ENCODE results near the gene PGS1.
A peak's percentile ranks its signal among the peaks of the same experiment; 100 is the strongest.

The PGS1 gene

GRCh38 chr17:78418326-78419026 lies 40.0 kb downstream of the PGS1 start:
- DNase-seq (ENCODE audit: low read depth, low spot score) = no peak
- H3K27ac ChIP-seq = no peak overlapping the region
- H3K4me3 ChIP-seq = no peak overlapping the region
- H3K9ac ChIP-seq (ENCODE audit: insufficient read length) = no peak overlapping the region
- peaks cover 19% of the 10 kb centered on the region; the same call in 1 of the 2 replicates for H3K36me3 ChIP-seq (ENCODE audit: insufficient read depth, low read length)
- TF ChIP-seq EZH2 (IDR thresholded peaks at IDR 0.05) (no peak), FOXP2 (optimal IDR thresholded peaks at IDR 0.05; ENCODE audit: control extremely low read depth, extremely low read length, insufficient read depth) (no peak), POLR2AphosphoS5 (IDR thresholded peaks at IDR 0.05; ENCODE audit: borderline replicate concordance, low read depth, low read length) (no peak)
- H3K9me3 ChIP-seq (ENCODE audit: low read depth, low read length) = no peaks in the 10 kb centered on the region

GRCh38 chr17:78419970-78420815 lies 41.7 kb downstream of the PGS1 start:
- no peak for TF ChIP-seq FOXP2 (optimal IDR thresholded peaks at IDR 0.05; ENCODE audit: control extremely low read depth, extremely low read length, insufficient read depth)
- no peak for TF ChIP-seq POLR2AphosphoS5 (IDR thresholded peaks at IDR 0.05; ENCODE audit: borderline replicate concordance, low read depth, low read length)
- TF ChIP-seq EZH2 (IDR thresholded peaks at IDR 0.05) = no peak
- Histone ChIP-seq H3K9ac (ENCODE audit: insufficient read length) (no peak overlapping the region), H3K9me3 (ENCODE audit: low read depth, low read length) (no peaks in the 10 kb centered on the region), H3K27ac (no peak overlapping the region), H3K4me3 (no peak overlapping the region), H3K36me3 (ENCODE audit: insufficient read depth, low read length) (peaks cover 24% of the 10 kb centered on the region; the same call in 1 of the 2 replicates)
- no peak for DNase-seq (ENCODE audit: low read depth, low spot score)

GRCh38 chr17:78421084-78421533 lies 42.7 kb downstream of the PGS1 start:
- Histone ChIP-seq H3K4me3 (no peak overlapping the region), H3K36me3 (ENCODE audit: insufficient read depth, low read length) (peaks cover 31% of the 10 kb centered on the region; the same call in 1 of the 2 replicates), H3K27ac (no peak overlapping the region), H3K9ac (ENCODE audit: insufficient read length) (no peak overlapping the region), H3K9me3 (ENCODE audit: low read depth, low read length) (no peaks in the 10 kb centered on the region)
- TF ChIP-seq POLR2AphosphoS5 (IDR thresholded peaks at IDR 0.05; ENCODE audit: borderline replicate concordance, low read depth, low read length) = no peak
- no peak for TF ChIP-seq EZH2 (IDR thresholded peaks at IDR 0.05)
- no peak for TF ChIP-seq FOXP2 (optimal IDR thresholded peaks at IDR 0.05; ENCODE audit: control extremely low read depth, extremely low read length, insufficient read depth)
- DNase-seq (ENCODE audit: low read depth, low spot score) = no peak

- Histone ChIP-seq H3K4me3 (no peak overlapping the region), H3K27ac (no peak overlapping the region), H3K36me3 (ENCODE audit: insufficient read depth, low read length) (peaks cover 33% of the 10 kb centered on the region; the same call in 1 of the 2 replicates), H3K9me3 (ENCODE audit: low read depth, low read length) (no peaks in the 10 kb centered on the region), H3K9ac (ENCODE audit: insufficient read length) (no peak overlapping the region)
- TF ChIP-seq FOXP2 (optimal IDR thresholded peaks at IDR 0.05; ENCODE audit: control extremely low read depth, extremely low read length, insufficient read depth) = no peak
- DNase-seq (ENCODE audit: low read depth, low spot score) = no peak
Observed at GRCh38 chr17:78421534-78422266, 43.3 kb downstream of the PGS1 start.

GRCh38 chr17:78422267-78422605 lies 43.8 kb downstream of the PGS1 start:
- Histone ChIP-seq H3K36me3 (ENCODE audit: insufficient read depth, low read length) (peaks cover 36% of the 10 kb centered on the region; the same call in 1 of the 2 replicates), H3K9ac (ENCODE audit: insufficient read length) (no peak overlapping the region), H3K9me3 (ENCODE audit: low read depth, low read length) (no peaks in the 10 kb centered on the region), H3K27ac (no peak overlapping the region), H3K4me3 (no peak overlapping the region)
- TF ChIP-seq EZH2 (IDR thresholded peaks at IDR 0.05) (no peak), FOXP2 (optimal IDR thresholded peaks at IDR 0.05; ENCODE audit: control extremely low read depth, extremely low read length, insufficient read depth) (no peak), POLR2AphosphoS5 (IDR thresholded peaks at IDR 0.05; ENCODE audit: borderline replicate concordance, low read depth, low read length) (no peak)
- no peak for DNase-seq (ENCODE audit: low read depth, low spot score)

GRCh38 chr17:78422872-78423588 lies 44.6 kb downstream of the PGS1 start:
- H3K9me3 ChIP-seq (ENCODE audit: low read depth, low read length) = no peaks in the 10 kb centered on the region
- no peak overlapping the region for H3K4me3 ChIP-seq
- no peak for DNase-seq (ENCODE audit: low read depth, low spot score)
- H3K36me3 ChIP-seq (ENCODE audit: insufficient read depth, low read length) = peaks cover 36% of the 10 kb centered on the region; the same call in 1 of the 2 replicates
- TF ChIP-seq FOXP2 (optimal IDR thresholded peaks at IDR 0.05; ENCODE audit: control extremely low read depth, extremely low read length, insufficient read depth) (no peak), POLR2AphosphoS5 (IDR thresholded peaks at IDR 0.05; ENCODE audit: borderline replicate concordance, low read depth, low read length) (no peak), EZH2 (IDR thresholded peaks at IDR 0.05) (no peak)
- H3K27ac ChIP-seq = no peak overlapping the region
- no peak overlapping the region for H3K9ac ChIP-seq (ENCODE audit: insufficient read length)

GRCh38 chr17:78423961-78424675 lies 45.7 kb downstream of the PGS1 start:
- Histone ChIP-seq H3K9me3 (ENCODE audit: low read depth, low read length) (no peaks in the 10 kb centered on the region), H3K36me3 (ENCODE audit: insufficient read depth, low read length) (peaks cover 36% of the 10 kb centered on the region; the same call in 1 of the 2 replicates), H3K4me3 (no peak overlapping the region), H3K9ac (ENCODE audit: insufficient read length) (no peak overlapping the region), H3K27ac (peak overlapping the region; percentile 7; the same call in 1 of the 2 replicates)
- peak; percentile 59 for DNase-seq (ENCODE audit: low read depth, low spot score)
- TF ChIP-seq POLR2AphosphoS5 (IDR thresholded peaks at IDR 0.05; ENCODE audit: borderline replicate concordance, low read depth, low read length) = no peak
- TF ChIP-seq FOXP2 (optimal IDR thresholded peaks at IDR 0.05; ENCODE audit: control extremely low read depth, extremely low read length, insufficient read depth) = peak; percentile 60
